GM23248 (cell line): ENCODE data around the gene MITF.

Experiments used
- EZH2 ChIP-seq: fragments of 200-600 bp; sonication (generic); IDR thresholded peaks from 2 replicates; pipeline ENCODE4 v1.6.1; 2018; ENCODE audit warnings: antibody characterized with exemption, mild to moderate bottlenecking; ENCODE audit not compliant: insufficient read depth, poor library complexity, severe bottlenecking
- EZH2phosphoT487 ChIP-seq: fragments of 200-600 bp; sonication (generic); IDR thresholded peaks from 2 replicates; pipeline ENCODE4 v1.6.1; 2018; ENCODE audit warnings: antibody characterized with exemption, moderate library complexity, mild to moderate bottlenecking, low read depth; ENCODE audit not compliant: insufficient read depth

GRCh38 chr3:69809076-69809835 is 70.0 kb downstream of the MITF start:
- no peak for TF ChIP-seq EZH2phosphoT487
- no peak for TF ChIP-seq EZH2
